Liver (tissue), 9 donors: Measurements from ENCODE around the gene GCNA. TPM values are rescaled to one million over a fixed set of nuclear protein-coding genes. Genes with fewer than 3 reads are reported as not detected.

Experiments used
- DNase-seq: peaks from one replicate; pipeline ENCODE4 v3.0.0-alpha.2; 2017; ENCODE audit warnings: low spot score
- H3K27ac ChIP-seq, 2 donors: one replicate each; pipeline ENCODE4 v1.7.0; 2013; ENCODE audit warnings: inconsistent platforms in 2 of 2, low read length in 2 of 2, control low read depth in 1 of 2, low read depth in 1 of 2, mild to moderate bottlenecking in 1 of 2
- H3K27me3 ChIP-seq, 4 donors: one replicate each; pipeline versions ENCODE4 v1.6.1 to v1.7.0; 2013; ENCODE audit warnings: low read length in 3 of 4, inconsistent platforms in 1 of 4, mild to moderate bottlenecking in 1 of 4, moderate library complexity in 1 of 4; ENCODE audit not compliant: control insufficient read depth in 4 of 4, insufficient read depth in 4 of 4
- H3K36me3 ChIP-seq, 4 donors: one replicate each; pipeline versions ENCODE4 v1.6.1 to v1.7.0; 2013; ENCODE audit warnings: low read length in 3 of 4, mild to moderate bottlenecking in 3 of 4, low read depth in 1 of 4, moderate library complexity in 1 of 4; ENCODE audit not compliant: control insufficient read depth in 4 of 4, insufficient read depth in 3 of 4
- H3K4me1 ChIP-seq, 4 donors: one replicate each; pipeline versions ENCODE4 v1.6.1 to v1.7.0; 2013; ENCODE audit warnings: low read length in 3 of 4, mild to moderate bottlenecking in 3 of 4, moderate library complexity in 1 of 4; ENCODE audit not compliant: control insufficient read depth in 4 of 4, insufficient read depth in 4 of 4
- H3K4me3 ChIP-seq, 3 donors: one replicate each; pipeline versions ENCODE4 v1.6.1 to v1.7.0; 2013; ENCODE audit warnings: low read length in 3 of 3, control low read depth in 1 of 3, low read depth in 1 of 3, mild to moderate bottlenecking in 1 of 3
- H3K9ac ChIP-seq, 2 donors: one replicate each; pipeline ENCODE4 v1.7.0; 2013; ENCODE audit warnings: low read length in 2 of 2, mild to moderate bottlenecking in 2 of 2, moderate library complexity in 2 of 2, control low read depth in 1 of 2, low read depth in 1 of 2
- H3K9me3 ChIP-seq, 4 donors: one replicate each; pipeline versions ENCODE4 v1.6.1 to v1.7.0; 2013; ENCODE audit warnings: low read length in 3 of 4; ENCODE audit not compliant: control insufficient read depth in 4 of 4
- CTCF ChIP-seq: fragments of 150-350 bp; IDR thresholded peaks from 2 replicates; pipeline ENCODE4 v1.5.1; 2017; ENCODE audit warnings: improper control_type of control experiment, low read depth, low read length; ENCODE audit not compliant: missing input control
- EGR1 ChIP-seq, 2 donors: IDR thresholded peaks; 2 replicates each; pipeline ENCODE4 v1.6.1; 2016 to 2018; ENCODE audit warnings: antibody characterized with exemption in 2 of 2, low read depth in 2 of 2
- FOXA1 ChIP-seq: IDR thresholded peaks from 2 replicates; pipeline ENCODE4 v1.6.1; 2016; ENCODE audit warnings: antibody characterized with exemption
- FOXA2 ChIP-seq: IDR thresholded peaks from 2 replicates; pipeline ENCODE4 v1.6.1; 2016; ENCODE audit warnings: antibody characterized with exemption
- HNF4A ChIP-seq, 2 donors: conservative IDR thresholded peaks; 2 replicates each; pipeline ENCODE4 v1.6.1; 2016; ENCODE audit warnings: antibody characterized with exemption in 2 of 2, mild to moderate bottlenecking in 2 of 2
- HNF4G ChIP-seq: IDR thresholded peaks from 2 replicates; pipeline ENCODE4 v1.6.1; 2016; ENCODE audit warnings: antibody characterized with exemption
- JUND ChIP-seq, 2 donors: IDR thresholded peaks; 2 replicates each; pipeline ENCODE4 v1.6.1; 2016; ENCODE audit warnings: antibody characterized with exemption in 2 of 2
- MAX ChIP-seq: IDR thresholded peaks from 2 replicates; pipeline ENCODE4 v1.6.1; 2016; ENCODE audit warnings: antibody characterized with exemption
- NR2F2 ChIP-seq: IDR thresholded peaks from 2 replicates; pipeline ENCODE4 v1.6.1; 2016; ENCODE audit warnings: antibody characterized with exemption
- RAD21 ChIP-seq, 2 donors: IDR thresholded peaks; 2 replicates each; pipeline ENCODE4 v1.6.1; 2016; ENCODE audit warnings: antibody characterized with exemption in 2 of 2, mild to moderate bottlenecking in 2 of 2
- REST ChIP-seq: IDR thresholded peaks from 2 replicates; pipeline ENCODE4 v1.6.1; 2016; ENCODE audit warnings: antibody characterized with exemption, mild to moderate bottlenecking
- RXRA ChIP-seq, 2 donors: IDR thresholded peaks; 2 replicates each; pipeline ENCODE4 v1.6.1; 2017 to 2018; ENCODE audit warnings: antibody characterized with exemption in 2 of 2, mild to moderate bottlenecking in 1 of 2
- SP1 ChIP-seq: IDR thresholded peaks from 2 replicates; pipeline ENCODE4 v1.6.1; 2018; ENCODE audit warnings: antibody characterized with exemption, mild to moderate bottlenecking
- TAF1 ChIP-seq: conservative IDR thresholded peaks from 2 replicates; pipeline ENCODE4 v1.6.1; 2016; ENCODE audit warnings: antibody characterized with exemption, mild to moderate bottlenecking
- YY1 ChIP-seq: IDR thresholded peaks from 2 replicates; pipeline ENCODE4 v1.6.1; 2016; ENCODE audit warnings: antibody characterized with exemption, mild to moderate bottlenecking
- ZBTB33 ChIP-seq: IDR thresholded peaks from 2 replicates; pipeline ENCODE4 v1.6.1; 2016; ENCODE audit warnings: antibody characterized with exemption
- WGBS: extraction: QIAGEN DNeasy Blood & Tissue Kit; methylation state at CpG from one replicate; pipeline ENCODE4 v1.1.7; 2013; 5-methylcytosine and 5-hydroxymethylcytosine counted together
- polyA plus RNA-seq, 2 donors: library from polyadenylated mRNA; stranded (reverse) in 1 of 2; unstranded in 1 of 2; fragments of 200-250 nt in 1 of 2; fragments of >200 nt in 1 of 2; fragmentation: Nextera tagmentation in 1 of 2; extraction: Ambion mirVana in 1 of 2; gene quantifications; one replicate each; pipeline versions ENCODE4 v1.2.1 to v1.2.3, GENCODE V29; 2013 to 2015
- total RNA-seq, 2 donors: library from RNA; depleted of rRNA; stranded (reverse); fragments of >200 nt; gene quantifications; one replicate each; pipeline ENCODE4 v1.2.3, GENCODE V29; 2014
- donor health status: healthy.
- donor health status: healthy.
- donor health status: healthy.
- donor health status: healthy.
- donor health status: healthy.

Gene GCNA
- total and polyA plus RNA-seq, 4 donors = 0.18 to 3.7 (median 0.73) TPM

- Histone ChIP-seq H3K4me3 (no peak overlapping the region), H3K36me3 (peaks cover 0 to 17% (median 13%) of the 10 kb centered on the region in 4 donors), H3K9me3 (no peaks in the 10 kb centered on the region), H3K27me3 (no peaks in the 10 kb centered on the region), H3K9ac (no peak overlapping the region), H3K27ac (no peak overlapping the region), H3K4me1 (no peaks in the 10 kb centered on the region)
- 89% methylated on average over 24 of the region's 24 CpGs for WGBS
- TF ChIP-seq JUND (IDR thresholded peaks at IDR 0.05) (no peak), NR2F2 (no peak), FOXA1 (no peak), REST (no peak), FOXA2 (no peak), SP1 (no peak), EGR1 (IDR thresholded peaks at IDR 0.05; ENCODE audit: low read depth in 2 of 2) (no peak), RXRA (IDR thresholded peaks at IDR 0.05) (no peak), RAD21 (IDR thresholded peaks at IDR 0.05) (no peak), ZBTB33 (no peak), CTCF (no peak), HNF4G (no peak), YY1 (no peak), MAX (no peak), TAF1 (no peak), HNF4A (conservative IDR thresholded peaks at IDR 0.05) (no peak)
- no peak for DNase-seq
Observed at GRCh38 chrX:71577682-71578081, 555 bp upstream of the GCNA start.

- Histone ChIP-seq H3K27ac (no peak overlapping the region), H3K4me1 (no peaks in the 10 kb centered on the region), H3K27me3 (no peaks in the 10 kb centered on the region), H3K36me3 (peaks cover 0 to 3% (median 3%) of the 10 kb centered on the region in 4 donors), H3K4me3 (no peak overlapping the region), H3K9ac (no peak overlapping the region), H3K9me3 (no peaks in the 10 kb centered on the region)
- 98% methylated on average over 25 of the region's 26 CpGs for WGBS
- DNase-seq = no peak
- TF ChIP-seq TAF1 = no peak
- no peak for TF ChIP-seq RXRA (IDR thresholded peaks at IDR 0.05)
- TF ChIP-seq EGR1 (IDR thresholded peaks at IDR 0.05; ENCODE audit: low read depth in 2 of 2) = no peak
Observed at GRCh38 chrX:71579136-71579989, 1.1 kb downstream of the GCNA start.
